NCI-H1417 (cell line): ENCODE results near the gene KRTAP2-3.
A peak's percentile ranks its signal among the peaks of the same experiment; 100 is the strongest.

Experiments used
- DNase-seq, 3 experiments: peaks; one replicate each; lab custom pipeline; 2025; lab: John Stamatoyannopoulos, UW

The KRTAP2-3 gene

GRCh38 chr17:41029633-41030245, 30.2 kb downstream of the KRTAP2-3 start, which contains the start of gene KRTAP1-4:
TSS of gene KRTAP1-4 (minus strand) at chr17:41030195. CDS start at chr17:41030078, 117 bp downstream.
- DNase-seq: peak in 1 of 3 experiments; percentile 25

GRCh38 chr17:41026715-41027471, 33.0 kb downstream of the KRTAP2-3 start, which contains the start of gene KRTAP1-5:
TSS of gene KRTAP1-5 (minus strand) at chr17:41027208. CDS start at chr17:41027155, 53 bp downstream.
- peak in 1 of 3 experiments; percentile 3 for DNase-seq

GRCh38 chr17:41024697-41025096, 35.2 kb downstream of the KRTAP2-3 start:
- DNase-seq: no peak

- DNase-seq: peak in 1 of 3 experiments; percentile 19
Observed at GRCh38 chr17:41020336-41020735, 39.6 kb downstream of the KRTAP2-3 start.

GRCh38 chr17:41019415-41019814, 40.5 kb downstream of the KRTAP2-3 start:
- DNase-seq: no peak

- DNase-seq: no peak
Observed at GRCh38 chr17:41018541-41018940, 41.4 kb downstream of the KRTAP2-3 start.

GRCh38 chr17:41016578-41017215, 43.2 kb downstream of the KRTAP2-3 start:
- no peak for DNase-seq

- DNase-seq: no peak
Observed at GRCh38 chr17:41015454-41015853, 44.5 kb downstream of the KRTAP2-3 start.

- DNase-seq: peak in 1 of 3 experiments; percentile 36
Observed at GRCh38 chr17:41013606-41014005, 46.3 kb downstream of the KRTAP2-3 start.

- DNase-seq: no peak
Observed at GRCh38 chr17:41013181-41013580, 46.7 kb downstream of the KRTAP2-3 start.

GRCh38 chr17:41012326-41013120, 47.4 kb downstream of the KRTAP2-3 start:
- DNase-seq: peak in 1 of 3 experiments; percentile 32

GRCh38 chr17:41010441-41010840, 49.5 kb downstream of the KRTAP2-3 start:
- DNase-seq: no peak

GRCh38 chr17:41009936-41010335, 50.0 kb downstream of the KRTAP2-3 start:
- no peak for DNase-seq

GRCh38 chr17:41009301-41009760, 50.6 kb downstream of the KRTAP2-3 start:
- DNase-seq: peak in 2 of 3 experiments; percentile 38 to 77
